ENCODE results near the gene RBPMS2.
A peak's percentile ranks its signal among the peaks of the same experiment; 100 is the strongest.
"Not testable (repeated sequence)": the region's sequence is repeated elsewhere in the genome, so short reads cannot be mapped to it uniquely, and the experiment has no call there.

RBPMS2 gene

GRCh38 chr15:64775551-64776401 is at the start of gene RBPMS2:
TSS of gene RBPMS2 (minus strand) at chr15:64775589. CDS start at chr15:64775319, 270 bp downstream.
- no peak for DNase-seq (ENCODE audit: low read depth)

GRCh38 chr15:64824929-64825430 is 49.6 kb upstream of the RBPMS2 start:
- DNase-seq (ENCODE audit: low read depth): no peak

- no peak for DNase-seq (ENCODE audit: low read depth)
These were observed 41.1 kb upstream of the RBPMS2 start for GRCh38 chr15:64816452-64816851.

GRCh38 chr15:64814965-64815364 is 39.6 kb upstream of the RBPMS2 start:
- not testable (repeated sequence) for DNase-seq (ENCODE audit: low read depth)

- DNase-seq (ENCODE audit: low read depth): not testable (repeated sequence)
These were observed 38.9 kb upstream of the RBPMS2 start for GRCh38 chr15:64814283-64814682.

- DNase-seq (ENCODE audit: low read depth): no peak
These were observed 37.7 kb upstream of the RBPMS2 start for GRCh38 chr15:64813075-64813474.

- DNase-seq (ENCODE audit: low read depth): no peak
These were observed 35.3 kb upstream of the RBPMS2 start for GRCh38 chr15:64810497-64811326.

GRCh38 chr15:64809649-64810496 is 34.5 kb upstream of the RBPMS2 start:
- peak; percentile 57 for DNase-seq (ENCODE audit: low read depth)

GRCh38 chr15:64808785-64809453 is 33.5 kb upstream of the RBPMS2 start:
- DNase-seq (ENCODE audit: low read depth): no peak

GRCh38 chr15:64807751-64808222 is 32.4 kb upstream of the RBPMS2 start:
- DNase-seq (ENCODE audit: low read depth): no peak

GRCh38 chr15:64807051-64807749 is 31.8 kb upstream of the RBPMS2 start:
- DNase-seq (ENCODE audit: low read depth): no peak

- DNase-seq (ENCODE audit: low read depth): no peak
These were observed 31.1 kb upstream of the RBPMS2 start for GRCh38 chr15:64806509-64806908.

- DNase-seq (ENCODE audit: low read depth): no peak
These were observed 29.2 kb upstream of the RBPMS2 start for GRCh38 chr15:64804619-64805018.

GRCh38 chr15:64803526-64803925 is 28.1 kb upstream of the RBPMS2 start:
- no peak for DNase-seq (ENCODE audit: low read depth)

GRCh38 chr15:64800476-64800875 is 25.1 kb upstream of the RBPMS2 start:
- DNase-seq (ENCODE audit: low read depth): no peak

GRCh38 chr15:64798905-64799304 is 23.5 kb upstream of the RBPMS2 start:
- not testable (repeated sequence) for DNase-seq (ENCODE audit: low read depth)

GRCh38 chr15:64795921-64796320 is 20.5 kb upstream of the RBPMS2 start:
- not testable (repeated sequence) for DNase-seq (ENCODE audit: low read depth)

- DNase-seq (ENCODE audit: low read depth): not testable (repeated sequence)
These were observed 19.9 kb upstream of the RBPMS2 start for GRCh38 chr15:64795299-64795698.

- DNase-seq (ENCODE audit: low read depth): no peak
These were observed 16.9 kb upstream of the RBPMS2 start for GRCh38 chr15:64792282-64792681.

- no peak for DNase-seq (ENCODE audit: low read depth)
These were observed 16.0 kb upstream of the RBPMS2 start for GRCh38 chr15:64791401-64791800.
